Right kidney (tissue), 1 donor: ENCODE data around the gene TBC1D9B.
A peak's percentile ranks its signal among the peaks of the same experiment; 100 is the strongest.

Source experiments
- DNase-seq: peaks from one replicate; pipeline ENCODE4 v3.0.0-alpha.2; 2016

The TBC1D9B gene

DNA sequence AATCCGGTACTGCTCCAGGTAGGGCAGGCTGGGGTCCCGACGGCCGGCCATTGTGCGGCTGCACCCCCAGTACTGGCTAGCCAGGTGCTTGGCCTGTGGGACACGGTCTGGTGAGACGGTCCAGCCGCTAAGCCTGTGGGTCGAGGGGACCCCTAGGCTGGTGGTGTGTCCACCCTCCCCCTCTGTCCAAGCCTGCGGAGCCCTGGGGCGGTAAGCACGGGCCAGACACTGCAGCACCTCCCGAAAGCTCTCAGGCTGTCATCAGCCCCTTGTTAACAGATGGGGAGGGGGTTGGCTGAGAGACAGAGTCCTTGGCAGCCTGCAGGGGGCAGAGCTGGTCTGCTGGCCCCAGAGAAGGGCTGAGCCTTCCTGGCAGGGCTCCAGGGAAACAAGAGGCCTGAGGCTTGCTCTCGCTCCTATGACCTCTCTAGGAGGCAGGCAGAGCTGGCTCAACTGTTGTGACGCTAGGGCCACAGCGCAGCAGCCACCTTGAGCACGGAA lies 37.2 kb downstream of the TBC1D9B start:
- DNase-seq = no peak

DNA sequence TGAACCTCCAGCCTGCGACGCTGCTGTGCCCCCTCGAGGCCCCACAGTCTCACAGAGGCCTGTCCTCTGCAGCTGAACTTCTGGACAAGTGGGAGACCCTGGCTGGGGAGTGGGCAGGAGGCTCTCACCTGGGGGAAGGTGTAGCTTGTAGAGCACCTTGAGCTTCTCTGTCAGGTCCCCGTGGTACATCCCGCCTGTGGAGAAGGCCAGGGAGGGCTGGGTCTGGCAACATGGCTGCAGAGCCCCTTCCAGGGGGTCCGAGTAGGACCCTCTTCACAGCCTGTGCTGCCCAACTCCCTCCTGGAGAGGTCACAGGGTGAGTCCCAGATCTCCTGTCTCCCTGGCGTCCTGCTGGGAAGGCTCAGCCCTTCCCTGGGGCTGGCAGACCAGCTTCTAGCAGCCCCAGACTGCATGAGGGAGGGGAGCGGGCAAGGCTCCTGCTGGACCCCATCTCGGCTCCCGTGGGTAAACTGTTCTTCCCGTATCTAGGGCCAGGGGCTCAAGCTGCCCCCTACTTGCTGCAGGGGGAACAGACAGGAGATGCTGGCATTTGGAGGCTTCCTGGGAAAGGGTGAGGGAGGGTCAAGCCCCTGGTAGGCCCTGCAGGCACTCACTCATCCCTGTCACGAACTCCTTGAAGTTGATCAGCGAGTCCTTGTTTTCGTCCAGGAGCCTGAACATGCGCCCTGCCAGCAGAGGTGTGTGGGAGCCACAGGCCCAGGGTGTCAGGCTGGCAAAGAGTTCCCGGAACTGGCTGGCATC lies 37.9 kb downstream of the TBC1D9B start:
- DNase-seq = no peak

DNA sequence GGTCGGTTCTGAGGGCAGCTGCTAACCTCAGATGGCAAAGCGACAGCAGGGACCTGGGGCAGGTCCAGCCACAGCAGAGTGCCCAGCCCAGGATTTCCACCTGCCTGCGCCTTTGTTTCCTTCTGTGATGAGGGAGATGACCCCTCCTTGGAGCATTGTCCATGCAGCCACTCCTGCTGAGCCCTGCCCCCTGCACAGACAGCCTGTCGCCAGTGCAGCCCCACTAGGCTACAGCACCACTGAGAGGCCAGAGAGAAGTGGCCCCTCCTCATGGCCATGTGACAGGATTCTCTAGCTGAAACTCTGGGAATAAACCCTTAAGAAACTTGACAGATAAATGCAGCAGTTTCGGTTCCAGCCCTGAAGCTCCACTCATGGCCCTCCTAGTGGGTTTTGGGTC lies 38.6 kb downstream of the TBC1D9B start:
- no peak for DNase-seq

DNA sequence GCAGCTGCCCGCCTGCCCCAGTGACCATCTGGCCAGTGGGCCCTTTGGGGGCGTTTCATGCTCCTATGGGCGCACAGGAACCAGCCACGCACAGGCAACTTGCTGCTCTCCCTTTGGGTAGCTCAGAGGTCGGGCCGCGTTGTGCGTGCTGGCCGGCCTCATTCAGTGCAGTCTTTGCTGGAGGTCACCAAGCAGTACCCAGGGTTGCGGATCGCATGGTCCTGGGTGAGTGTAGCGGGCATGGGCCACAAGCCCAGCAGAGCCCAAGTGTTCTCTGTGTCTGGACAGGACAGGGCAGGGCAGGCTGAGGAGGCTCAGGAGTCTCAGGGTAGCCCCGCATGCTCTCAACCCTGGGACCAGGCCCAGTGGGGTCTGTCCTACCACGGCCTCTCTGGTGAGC lies 39.2 kb downstream of the TBC1D9B start:
- no peak for DNase-seq

DNA sequence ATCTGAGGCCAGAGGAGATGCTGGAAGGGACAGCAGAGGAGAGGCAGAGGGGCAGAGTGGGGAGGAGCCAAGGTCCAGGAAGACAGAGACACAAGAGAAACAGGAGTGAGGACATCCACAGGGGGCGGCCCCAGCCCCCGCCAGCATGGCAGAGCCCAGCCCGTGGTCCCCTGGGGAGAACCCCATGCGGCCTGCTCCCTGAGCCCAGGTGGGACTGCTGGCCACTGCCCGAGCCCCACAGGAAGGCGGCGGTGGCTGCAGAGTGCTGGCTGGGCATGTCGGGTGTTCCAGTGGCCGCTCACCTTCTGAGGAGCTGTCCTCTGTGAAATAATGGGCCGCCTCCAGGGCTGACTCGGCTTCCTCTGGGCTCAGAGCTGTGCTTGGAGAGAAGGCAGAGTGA lies 40.2 kb downstream of the TBC1D9B start:
- DNase-seq = no peak

DNA sequence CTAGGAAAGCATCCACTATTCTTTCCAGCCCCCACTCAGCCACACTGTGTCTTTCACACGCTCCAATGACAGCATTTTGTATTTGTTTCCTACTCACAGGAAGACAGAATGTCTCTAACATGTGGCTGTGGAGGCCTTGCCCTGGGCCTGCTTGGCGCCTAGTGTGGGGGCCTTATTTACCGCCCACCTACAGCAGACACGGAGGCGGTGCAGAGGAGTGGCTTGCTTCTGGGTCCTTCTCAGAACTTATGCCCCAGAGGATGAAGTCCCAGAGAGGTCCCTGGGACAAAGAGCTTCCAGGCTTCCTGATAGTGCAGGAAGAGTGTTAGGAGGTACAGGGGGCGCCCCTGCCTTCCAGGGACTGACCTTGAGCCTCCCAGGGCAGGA lies 40.6 kb downstream of the TBC1D9B start:
- DNase-seq = no peak

DNA sequence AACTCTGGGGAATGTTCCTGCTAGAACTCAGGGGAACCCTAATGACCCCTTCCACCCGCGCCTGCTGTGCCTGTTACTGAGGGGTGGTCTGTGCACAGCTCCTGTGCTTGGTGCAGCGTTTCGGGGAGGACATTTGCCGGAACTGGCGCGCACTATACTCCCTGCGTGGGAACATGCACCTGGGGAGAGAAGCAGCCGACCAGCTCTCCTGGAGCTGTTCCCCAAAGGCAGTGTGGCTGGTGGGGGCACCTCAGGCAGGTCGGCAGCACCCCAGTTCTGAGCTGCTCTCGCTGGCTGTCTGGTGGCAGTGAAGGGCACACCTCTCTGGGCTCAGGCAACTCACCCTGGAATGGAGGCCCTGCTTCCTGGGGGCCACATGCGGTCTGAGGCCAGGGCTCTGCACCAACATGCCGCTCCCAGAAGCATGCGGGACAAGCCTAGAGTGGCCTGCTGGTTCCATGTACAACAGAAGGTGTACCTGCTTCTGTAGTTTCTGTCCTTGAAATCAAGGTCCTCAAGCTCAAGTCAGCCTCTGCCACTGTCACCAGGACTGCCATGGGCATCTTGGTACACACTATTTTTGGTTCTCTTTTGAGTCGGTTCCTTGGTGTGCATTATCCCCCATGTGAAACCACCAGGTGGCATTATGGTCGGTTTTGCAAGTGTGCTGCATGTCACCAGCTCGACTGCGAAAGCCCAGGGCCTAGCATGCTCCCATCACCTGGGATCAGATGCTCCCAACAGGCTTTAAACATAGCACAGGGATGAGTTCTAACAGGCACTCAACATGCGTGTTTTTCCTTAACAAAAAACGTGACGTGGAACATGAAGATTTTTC lies 41.2 kb downstream of the TBC1D9B start:
- no peak for DNase-seq

DNA sequence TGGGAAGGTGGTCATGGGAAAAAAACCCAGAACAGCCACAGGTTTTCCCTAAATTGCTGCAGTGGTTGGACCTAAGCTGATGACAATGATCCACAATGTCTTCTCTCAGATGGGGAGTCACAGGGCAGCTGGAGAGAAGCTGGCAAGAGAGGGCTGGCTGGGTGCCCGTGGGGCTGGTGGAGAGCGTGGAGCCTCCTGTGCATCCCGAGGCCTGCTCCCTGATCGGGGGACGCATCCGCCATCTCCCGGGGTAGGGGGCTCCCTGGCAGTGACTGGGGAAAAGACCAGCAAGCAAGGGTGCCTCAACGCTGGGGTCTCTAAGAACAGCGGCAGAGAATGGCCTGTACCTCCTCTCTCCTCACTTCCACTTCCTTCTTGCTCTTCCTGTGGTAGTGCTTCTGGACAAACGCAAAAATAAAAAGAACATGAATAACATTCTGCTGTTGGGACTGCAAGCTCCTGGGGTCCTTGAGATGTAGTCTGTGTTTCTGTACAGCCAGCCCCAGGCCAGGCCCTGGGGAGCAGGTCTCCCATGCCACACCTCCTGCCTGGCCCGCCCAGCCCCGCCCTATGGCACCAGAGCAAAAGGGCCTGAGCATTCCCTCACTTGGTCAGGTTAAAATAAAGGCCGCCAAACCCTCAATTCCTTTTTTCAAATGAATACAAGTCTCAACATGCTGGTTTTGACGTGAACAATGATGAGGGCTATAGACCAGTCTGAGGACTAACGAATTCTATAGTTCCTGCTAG lies 42.0 kb downstream of the TBC1D9B start:
- no peak for DNase-seq

DNA sequence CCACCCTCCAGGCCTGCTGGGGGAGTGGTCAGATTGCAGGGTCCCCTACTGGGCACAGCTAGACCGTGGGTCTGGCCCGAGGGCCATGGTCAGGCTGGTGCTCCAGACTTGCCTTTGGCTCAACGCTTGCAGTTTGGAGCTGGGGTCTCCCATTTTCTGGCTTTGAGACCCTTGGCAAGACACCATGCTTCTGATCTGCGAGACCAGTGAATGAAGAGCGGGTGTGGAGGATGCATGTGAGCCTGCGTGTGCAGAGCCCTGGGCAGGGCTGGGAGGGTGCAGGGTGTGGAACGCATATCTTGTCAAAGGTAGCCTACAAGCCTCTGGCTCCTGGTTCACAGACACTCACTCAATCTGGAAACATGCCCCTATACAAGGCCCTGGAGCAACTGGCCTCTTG lies 43.0 kb downstream of the TBC1D9B start:
- no peak for DNase-seq

DNA sequence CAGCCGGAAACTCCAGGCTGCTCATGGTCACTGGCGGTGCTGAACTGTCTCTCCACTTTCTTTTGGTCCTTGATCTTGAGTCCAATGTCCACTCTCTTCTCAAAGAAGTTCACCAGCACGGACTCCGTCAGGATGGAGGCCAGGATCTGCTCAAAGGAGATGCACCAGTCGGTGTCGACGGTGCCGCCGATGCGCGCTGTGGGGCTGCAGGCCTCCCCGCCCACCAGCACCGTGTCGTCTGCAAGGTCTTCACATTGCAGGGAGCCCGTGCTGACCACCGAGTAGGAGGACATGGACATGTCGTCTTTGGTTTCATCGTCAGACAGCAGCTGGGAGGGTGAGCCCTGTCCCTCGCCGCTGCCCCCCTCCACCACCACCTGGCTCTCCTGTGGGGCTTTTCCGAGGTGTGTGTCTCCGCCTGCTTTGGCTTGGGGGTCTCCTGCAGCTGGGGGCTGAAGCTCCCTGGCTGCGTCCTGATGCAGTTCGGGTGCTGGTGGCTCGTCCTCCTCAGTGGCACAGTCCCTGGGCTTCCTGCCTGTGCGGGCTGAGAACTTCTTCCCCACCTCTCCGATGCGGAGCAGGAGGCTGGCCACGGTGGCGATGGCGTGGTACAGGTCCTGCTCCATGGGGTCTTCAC lies 44.1 kb downstream of the TBC1D9B start:
- no peak for DNase-seq

DNA sequence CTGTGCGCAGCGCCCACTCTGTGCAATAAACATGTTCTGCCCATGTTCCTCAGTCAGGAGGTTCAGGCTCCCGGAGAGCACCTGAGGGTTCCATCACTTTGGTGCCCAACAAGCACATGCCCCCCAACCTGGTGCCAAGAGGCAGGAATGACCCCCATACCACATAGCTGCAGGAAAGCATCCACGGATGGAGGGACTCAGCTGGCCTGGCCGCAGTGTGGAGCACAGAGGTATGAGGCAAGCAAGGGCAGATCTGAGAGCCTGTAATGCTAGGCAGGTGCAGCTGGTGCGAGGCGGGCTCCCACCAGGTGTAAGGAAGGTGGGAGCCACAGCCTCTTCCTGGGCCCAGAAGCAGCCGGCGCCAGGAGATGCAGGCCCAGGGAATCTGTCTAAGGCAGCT lies 44.8 kb downstream of the TBC1D9B start:
- no peak for DNase-seq

DNA sequence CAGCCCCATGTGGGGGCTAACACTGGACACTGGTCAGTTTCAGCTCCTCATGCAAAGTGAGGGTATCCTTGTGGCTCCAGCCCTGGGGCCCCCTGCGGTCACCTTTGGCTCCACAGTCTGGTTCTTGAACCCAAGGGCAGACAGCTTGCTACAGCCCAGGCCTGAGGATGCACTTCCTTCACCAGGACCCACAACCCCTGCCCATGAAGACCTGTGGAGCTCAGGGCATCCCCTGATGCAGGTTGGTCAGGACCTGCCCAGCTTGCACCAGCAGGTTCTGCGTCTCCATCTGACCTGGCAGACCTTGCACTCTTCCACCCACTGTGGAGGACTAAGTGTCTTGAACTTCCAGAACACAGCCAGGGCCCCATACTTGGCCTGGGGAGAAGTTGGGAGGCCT lies 45.4 kb downstream of the TBC1D9B start:
- DNase-seq = no peak

DNA sequence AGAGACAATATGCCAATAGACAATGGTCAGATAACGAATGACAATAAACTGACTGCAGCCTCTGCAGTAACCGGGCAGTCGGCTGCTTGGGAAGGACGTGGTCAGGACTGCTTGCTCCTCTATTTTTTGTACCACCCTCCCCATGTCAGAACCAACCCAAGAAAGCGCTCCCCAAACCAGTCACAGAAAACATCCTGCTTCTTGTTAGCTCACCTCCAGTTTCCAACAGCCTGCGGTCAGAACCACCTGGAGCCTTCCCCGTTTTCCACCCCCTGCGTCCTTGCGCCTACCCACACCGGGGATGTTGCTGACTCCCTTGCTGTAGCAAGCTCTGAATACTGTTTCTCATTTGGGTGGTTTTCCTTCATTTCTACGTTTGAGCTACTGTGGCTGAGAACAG lies 47.4 kb downstream of the TBC1D9B start:
- DNase-seq = no peak

DNA sequence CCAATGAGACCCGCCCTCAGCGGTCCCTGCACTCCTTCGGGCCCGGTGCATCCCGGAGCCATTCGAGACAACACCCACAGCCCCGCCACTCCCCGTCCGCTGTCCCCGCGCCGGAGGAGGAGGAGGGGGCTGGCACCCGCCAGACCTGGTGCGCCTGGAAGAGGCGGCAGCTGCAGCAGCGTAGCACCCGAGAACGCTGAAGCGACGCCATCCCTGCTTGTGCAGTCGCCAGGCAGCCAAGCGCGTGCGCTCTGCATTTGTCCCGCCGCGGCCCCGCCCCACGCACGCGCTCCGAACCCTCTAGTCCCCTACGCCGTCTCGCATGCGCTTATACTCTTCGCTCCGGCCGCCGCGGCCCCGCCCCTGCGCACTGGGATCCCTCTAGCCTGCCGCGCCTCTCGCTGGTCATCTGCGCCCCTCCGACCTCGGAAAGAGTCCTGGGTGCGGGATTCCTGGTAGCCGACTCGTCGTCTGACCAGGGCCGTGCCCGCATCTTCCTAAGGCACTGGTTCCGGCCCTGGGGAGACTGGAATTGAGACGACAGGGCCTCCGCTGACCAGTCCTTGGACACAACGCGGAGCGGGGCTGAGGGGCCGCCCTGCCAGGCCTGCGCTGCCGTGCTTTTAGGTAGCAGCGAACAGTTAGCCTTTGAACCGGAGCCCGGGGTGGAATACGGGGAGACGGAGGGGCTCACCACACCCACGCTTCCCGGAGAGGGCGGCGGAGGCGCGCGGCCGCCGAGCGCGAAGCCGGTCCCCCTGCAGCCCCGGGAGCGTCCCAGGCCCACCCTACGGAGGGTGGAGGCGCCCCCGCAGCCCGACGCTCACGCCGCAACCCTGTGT lies 48.9 kb downstream of the TBC1D9B start, which contains the start of gene MRNIP:
TSS of gene MRNIP (minus strand) at position 232 of the 842 bp plus-strand sequence. CDS start at position 211, 21 bp downstream.
- DNase-seq = peak; percentile 93

DNA sequence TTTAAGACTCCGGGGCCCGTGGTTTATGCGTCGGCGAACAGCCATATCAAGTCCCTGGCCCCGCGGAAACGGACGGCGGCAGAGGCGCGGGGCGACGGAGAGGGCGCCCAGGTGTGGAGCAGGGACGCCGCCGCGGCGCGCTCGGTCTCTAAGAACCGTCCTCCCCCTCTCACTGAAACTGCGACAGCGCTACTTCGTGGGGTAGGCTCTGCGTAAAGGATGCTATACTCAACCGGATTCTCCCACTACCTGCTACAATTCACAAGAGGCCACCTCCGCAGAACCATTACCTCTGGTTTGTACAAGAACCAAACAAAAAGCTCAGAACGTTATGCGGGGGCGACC lies 49.5 kb downstream of the TBC1D9B start:
- DNase-seq = no peak

DNA sequence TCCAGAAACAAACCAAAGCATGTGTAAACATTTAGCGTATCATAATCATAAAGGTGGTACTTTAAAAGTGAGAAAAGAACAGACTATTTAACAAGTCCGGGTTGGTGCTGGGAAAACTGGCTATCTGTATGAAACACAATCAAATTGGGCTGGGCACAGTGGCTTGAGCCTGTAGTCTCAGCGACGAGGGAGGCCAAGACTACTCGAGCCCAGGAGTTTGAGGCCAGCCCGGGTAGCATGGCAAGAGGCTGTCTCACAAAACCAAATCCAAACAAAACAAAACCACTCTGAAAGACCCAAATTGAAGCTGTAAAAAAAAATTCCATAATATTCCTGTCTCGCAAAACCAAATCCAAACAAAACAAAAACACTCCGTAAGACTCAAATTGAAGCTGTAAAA lies 53.3 kb downstream of the TBC1D9B start:
- DNase-seq = no peak

DNA sequence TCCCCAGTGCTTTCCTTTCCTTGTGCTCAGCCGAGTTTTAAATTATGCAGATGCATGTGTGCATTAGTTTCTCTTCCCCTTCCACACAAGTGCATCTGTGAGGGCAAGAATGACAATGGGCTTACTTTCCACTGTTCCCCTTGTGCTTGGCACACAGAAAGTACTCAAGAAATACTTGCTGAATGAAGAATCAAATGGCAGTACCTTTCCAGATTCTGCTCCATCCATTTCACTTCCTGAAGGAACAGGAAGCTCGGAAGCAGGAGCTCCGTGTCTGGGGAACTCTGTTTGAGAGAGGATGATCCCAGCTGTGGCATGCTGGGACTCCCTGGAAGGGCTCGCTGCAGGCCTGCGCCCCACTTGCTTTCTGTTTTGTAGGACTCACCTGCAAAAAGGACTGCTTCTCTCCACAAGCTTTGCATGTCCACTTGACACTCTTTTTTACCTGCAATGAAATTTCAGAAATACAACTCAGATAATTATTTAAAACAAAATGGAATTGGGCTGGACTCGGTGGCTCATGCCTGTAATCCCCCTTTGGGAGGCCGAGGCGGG lies 54.6 kb downstream of the TBC1D9B start:
- DNase-seq = no peak

DNA sequence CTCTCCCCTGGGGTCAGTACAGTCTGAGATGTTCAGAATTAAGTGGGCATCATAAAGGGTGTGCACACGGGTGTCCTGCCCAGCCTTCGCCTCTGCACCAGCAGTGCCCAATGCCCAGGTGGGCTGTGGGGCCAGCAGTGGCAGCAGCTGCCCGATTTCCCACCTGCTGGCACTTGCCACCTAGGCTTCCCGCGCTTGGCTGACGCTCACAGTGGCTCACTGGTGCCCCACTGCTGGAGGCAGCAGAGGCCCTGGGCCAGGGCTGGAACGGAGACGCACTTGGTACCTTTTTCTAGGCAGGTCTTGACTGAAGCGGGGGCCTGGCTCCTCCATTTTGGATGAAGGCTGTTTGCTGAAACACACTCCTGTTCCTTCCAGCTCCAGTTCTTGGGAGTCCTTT lies 66.1 kb downstream of the TBC1D9B start:
- DNase-seq = no peak

DNA sequence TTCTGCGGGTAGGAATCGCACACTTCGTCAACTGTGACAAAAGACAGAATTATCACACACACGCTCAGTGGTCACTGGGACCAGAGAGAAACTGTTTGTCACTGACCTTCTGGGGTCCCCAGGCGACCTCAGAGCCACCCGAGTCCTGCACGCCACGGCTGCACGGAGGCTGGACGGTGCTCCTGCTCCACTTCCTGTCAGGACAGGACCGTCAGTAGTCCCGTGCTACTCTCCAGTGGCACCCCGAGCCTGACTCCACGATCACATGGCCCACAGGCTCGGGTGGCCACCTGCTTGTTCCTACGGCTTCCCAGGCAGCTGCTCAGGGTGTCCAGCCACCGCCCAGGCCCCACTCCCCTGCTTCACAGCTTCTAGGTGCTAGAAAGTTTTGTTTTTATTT lies 66.9 kb downstream of the TBC1D9B start:
- DNase-seq = no peak

DNA sequence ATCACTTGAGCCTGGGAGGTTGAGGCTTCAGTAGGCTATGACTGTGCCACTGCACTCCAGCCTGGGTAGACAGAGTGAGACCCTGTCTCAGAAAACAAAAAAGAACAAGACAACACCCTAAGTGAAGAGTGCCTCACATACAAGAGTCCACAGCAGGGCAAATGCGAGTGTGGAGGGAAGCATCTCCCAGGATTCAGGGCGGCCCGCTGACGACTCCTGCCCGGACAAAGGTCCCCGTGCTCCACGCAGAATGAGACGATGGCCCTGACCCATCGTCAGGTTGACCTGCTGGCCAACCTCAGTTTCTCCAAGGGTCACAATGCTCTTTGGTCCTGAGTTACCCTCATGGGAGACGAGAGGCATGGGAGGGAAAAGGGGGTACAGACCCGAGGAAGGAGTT lies 67.4 kb downstream of the TBC1D9B start:
- no peak for DNase-seq
